Measurements from ENCODE around the gene GPA33. TPM values are rescaled to one million over a fixed set of nuclear protein-coding genes. Genes with fewer than 3 reads are reported as not detected.

Gene GPA33
- total and polyA plus RNA-seq, 2 experiments from 2014 or later = 1.5 to 5.8 TPM

DNA sequence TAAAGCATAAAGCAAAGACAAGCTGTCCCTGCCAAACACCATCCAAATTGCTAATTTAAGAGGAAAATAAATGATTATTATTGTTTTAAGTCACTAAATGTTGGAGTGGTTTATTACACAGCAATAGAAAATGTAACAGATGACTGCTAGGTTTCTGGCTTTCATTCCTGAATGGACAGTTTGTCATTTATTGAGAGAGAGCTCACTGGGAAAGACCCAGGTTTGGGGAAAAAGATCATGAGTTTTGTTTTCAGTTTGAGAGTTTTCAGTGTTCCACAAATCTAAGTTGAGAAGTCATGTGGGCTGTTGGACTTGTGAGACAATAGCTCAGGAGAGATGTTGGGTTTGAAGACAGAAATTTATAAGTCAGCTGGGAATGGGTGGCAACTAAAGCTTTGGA is 5.4 kb downstream of the GPA33 start:
- no peaks in the 10 kb centered on the region for H3K9me3 ChIP-seq (ENCODE audit: low read depth)
- H3K4me1 ChIP-seq (ENCODE audit: insufficient read depth) = peaks cover 13% of the 10 kb centered on the region
- H3K9me2 ChIP-seq (replicated peaks; ENCODE audit: insufficient read depth) = no peaks in the 10 kb centered on the region
- no peak overlapping the region for H2AFZ ChIP-seq
- H3K36me3 ChIP-seq (replicated peaks; ENCODE audit: insufficient read depth, low read depth) = no peaks in the 10 kb centered on the region
- no peak for TF ChIP-seq EZH2phosphoT487 (IDR thresholded peaks at IDR 0.05; ENCODE audit: low read depth, severe bottlenecking, unreplicated experiment)
- TF ChIP-seq, protein P1, sequence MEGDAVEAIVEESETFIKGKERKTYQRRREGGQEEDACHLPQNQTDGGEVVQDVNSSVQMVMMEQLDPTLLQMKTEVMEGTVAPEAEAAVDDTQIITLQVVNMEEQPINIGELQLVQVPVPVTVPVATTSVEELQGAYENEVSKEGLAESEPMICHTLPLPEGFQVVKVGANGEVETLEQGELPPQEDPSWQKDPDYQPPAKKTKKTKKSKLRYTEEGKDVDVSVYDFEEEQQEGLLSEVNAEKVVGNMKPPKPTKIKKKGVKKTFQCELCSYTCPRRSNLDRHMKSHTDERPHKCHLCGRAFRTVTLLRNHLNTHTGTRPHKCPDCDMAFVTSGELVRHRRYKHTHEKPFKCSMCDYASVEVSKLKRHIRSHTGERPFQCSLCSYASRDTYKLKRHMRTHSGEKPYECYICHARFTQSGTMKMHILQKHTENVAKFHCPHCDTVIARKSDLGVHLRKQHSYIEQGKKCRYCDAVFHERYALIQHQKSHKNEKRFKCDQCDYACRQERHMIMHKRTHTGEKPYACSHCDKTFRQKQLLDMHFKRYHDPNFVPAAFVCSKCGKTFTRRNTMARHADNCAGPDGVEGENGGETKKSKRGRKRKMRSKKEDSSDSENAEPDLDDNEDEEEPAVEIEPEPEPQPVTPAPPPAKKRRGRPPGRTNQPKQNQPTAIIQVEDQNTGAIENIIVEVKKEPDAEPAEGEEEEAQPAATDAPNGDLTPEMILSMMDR (IDR thresholded peaks at IDR 0.05; ENCODE audit: poor library complexity) = no peak
- no peak for TF ChIP-seq EZH2 (IDR thresholded peaks at IDR 0.05; ENCODE audit: borderline replicate concordance)
- no peaks in the 10 kb centered on the region for H3K27me3 ChIP-seq
- peak overlapping the region; percentile 93 for H3K27ac ChIP-seq
- H4K20me1 ChIP-seq (ENCODE audit: insufficient read depth, poor library complexity, severe bottlenecking) = no peaks in the 10 kb centered on the region
- H3K4me2 ChIP-seq = no peak overlapping the region
- no peaks in the 10 kb centered on the region for H3K79me2 ChIP-seq
- no peak overlapping the region for H3K4me3 ChIP-seq
- no peak for DNase-seq (ENCODE audit: low spot score)

DNA sequence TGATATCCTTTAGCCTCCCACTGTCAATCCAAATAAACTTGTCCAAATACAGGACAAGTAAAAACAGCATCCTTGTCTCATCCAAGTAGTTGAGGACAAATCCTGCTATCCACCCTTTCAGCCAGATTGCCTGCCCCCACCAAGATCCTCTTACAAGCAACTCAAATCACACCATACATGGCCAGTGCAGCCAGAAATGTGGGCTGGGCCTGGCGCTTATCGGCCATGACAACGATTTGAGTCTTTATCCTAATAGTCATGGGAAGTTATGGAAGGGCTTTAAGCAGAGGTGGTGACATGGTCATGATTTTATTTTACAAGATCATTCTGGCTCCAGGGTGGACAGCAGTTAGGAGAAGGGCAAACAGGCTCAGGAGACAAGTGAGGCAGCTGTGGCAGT is 6.3 kb downstream of the GPA33 start:
- H3K79me2 ChIP-seq = no peaks in the 10 kb centered on the region
- DNase-seq (ENCODE audit: low spot score) = no peak
- H3K9me3 ChIP-seq (ENCODE audit: low read depth) = no peaks in the 10 kb centered on the region
- H3K4me2 ChIP-seq = no peak overlapping the region
- H3K9me2 ChIP-seq (replicated peaks; ENCODE audit: insufficient read depth) = no peaks in the 10 kb centered on the region
- no peaks in the 10 kb centered on the region for H4K20me1 ChIP-seq (ENCODE audit: insufficient read depth, poor library complexity, severe bottlenecking)
- H3K27ac ChIP-seq = peak overlapping the region; percentile 93
- H2AFZ ChIP-seq = no peak overlapping the region
- H3K27me3 ChIP-seq = no peaks in the 10 kb centered on the region
- peaks cover 13% of the 10 kb centered on the region for H3K4me1 ChIP-seq (ENCODE audit: insufficient read depth)
- H3K36me3 ChIP-seq (replicated peaks; ENCODE audit: insufficient read depth, low read depth) = no peaks in the 10 kb centered on the region
- TF ChIP-seq, protein P1 (IDR thresholded peaks at IDR 0.05; ENCODE audit: poor library complexity) = no peak
- no peak for TF ChIP-seq EZH2phosphoT487 (IDR thresholded peaks at IDR 0.05; ENCODE audit: low read depth, severe bottlenecking, unreplicated experiment)
- TF ChIP-seq EZH2 (IDR thresholded peaks at IDR 0.05; ENCODE audit: borderline replicate concordance) = no peak
- H3K4me3 ChIP-seq = no peak overlapping the region
- WGBS (ENCODE audit: low lambda C conversion rate, missing lambda C conversion rate) = 93% methylated on average over 3 of the region's 3 CpGs

DNA sequence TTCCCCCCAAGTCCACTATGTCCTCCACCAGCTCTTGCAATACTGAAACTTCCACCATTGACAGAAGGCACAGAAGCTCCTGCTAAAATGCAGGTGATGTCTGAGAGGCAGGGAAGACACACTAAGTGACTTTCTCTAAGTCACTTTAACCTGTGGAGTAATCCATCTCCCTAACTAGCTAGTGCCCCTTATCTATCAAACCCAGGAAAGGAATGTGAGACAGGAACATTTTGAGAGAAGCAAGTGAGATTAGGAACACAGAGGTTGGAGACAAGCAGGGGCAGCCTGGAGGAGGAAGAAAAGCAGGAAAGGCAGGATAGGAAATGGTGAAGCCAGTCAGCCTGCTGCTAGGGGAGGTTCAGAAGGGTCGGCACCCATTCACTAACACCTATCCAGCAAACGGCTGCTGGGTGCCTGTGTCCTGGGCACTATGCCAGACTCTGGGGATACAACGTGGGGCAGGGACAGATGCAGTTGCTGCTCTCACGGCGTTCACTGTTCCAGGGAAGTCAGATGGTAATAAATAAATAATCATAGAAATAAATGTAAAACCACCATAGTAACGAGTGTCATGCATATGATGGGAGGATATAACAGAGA is 7.0 kb downstream of the GPA33 start:
- TF ChIP-seq, protein P1 (IDR thresholded peaks at IDR 0.05; ENCODE audit: poor library complexity) = no peak
- no peak for TF ChIP-seq EZH2phosphoT487 (IDR thresholded peaks at IDR 0.05; ENCODE audit: low read depth, severe bottlenecking, unreplicated experiment)
- TF ChIP-seq EZH2 (IDR thresholded peaks at IDR 0.05; ENCODE audit: borderline replicate concordance) = no peak
- no peak overlapping the region for H2AFZ ChIP-seq
- DNase-seq (ENCODE audit: low spot score) = no peak
- H4K20me1 ChIP-seq (ENCODE audit: insufficient read depth, poor library complexity, severe bottlenecking) = no peaks in the 10 kb centered on the region
- H3K4me3 ChIP-seq = no peak overlapping the region
- H3K9me2 ChIP-seq (replicated peaks; ENCODE audit: insufficient read depth) = no peaks in the 10 kb centered on the region
- H3K4me1 ChIP-seq (ENCODE audit: insufficient read depth) = peaks cover 13% of the 10 kb centered on the region
- 61% methylated on average over 6 of the region's 6 CpGs for WGBS (ENCODE audit: low lambda C conversion rate, missing lambda C conversion rate)
- peak overlapping the region; percentile 93 for H3K27ac ChIP-seq
- no peaks in the 10 kb centered on the region for H3K79me2 ChIP-seq
- no peaks in the 10 kb centered on the region for H3K9me3 ChIP-seq (ENCODE audit: low read depth)
- H3K36me3 ChIP-seq (replicated peaks; ENCODE audit: insufficient read depth, low read depth) = no peaks in the 10 kb centered on the region
- no peaks in the 10 kb centered on the region for H3K27me3 ChIP-seq
- H3K4me2 ChIP-seq = peak overlapping the region; percentile 40
